Activated CD8-positive, alpha-beta memory T cell treated with anti-CD3 and anti-CD28 coated beads for 36 hours (primary cell): ENCODE measurements around the gene ACER3. TPM values are rescaled to one million over a fixed set of nuclear protein-coding genes. Genes with fewer than 3 reads are reported as not detected.
"Not testable (repeated sequence)": the region's sequence is repeated elsewhere in the genome, so short reads cannot be mapped to it uniquely, and the experiment has no call there.

Experiments used
- CTCF ChIA-PET: fragments of 350-600 bp; sonication (Branson Sonifier 250); formaldehyde crosslinking; loops from one replicate; lab custom pipeline; 2021; ENCODE audit warnings: antibody characterized with exemption; lab: Charles Lee
- POLR2A ChIA-PET: fragments of 350-600 bp; sonication (Branson Sonifier 250); formaldehyde crosslinking; loops from one replicate; lab custom pipeline; 2021; ENCODE audit warnings: antibody characterized with exemption; lab: Charles Lee
- total RNA-seq, 2 experiments: library from RNA; stranded (reverse); gene quantifications; one replicate each; pipeline ENCODE4 v1.2.3, GENCODE V29; 2021

Gene ACER3
- total RNA-seq, 2 experiments from 2014 or later, result 15.3 to 15.5 TPM

GRCh38 chr11:77042111-77042726, 181.5 kb downstream of the ACER3 start:
- POLR2A ChIA-PET, result no interaction called here

GRCh38 chr11:77044356-77044755, 183.6 kb downstream of the ACER3 start:
- ChIA-PET POLR2A (no interaction called here), CTCF (interaction anchor here (0.8 to 2.0 kb wide), 3 partner anchors 21 to 126 kb away, joined by 3 to 13 read pairs (median 3); no protein-coding TSS in a partner anchor)

More at GRCh38 chr11:77042111-77042726, 181.5 kb downstream of the ACER3 start:
- CTCF ChIA-PET, result no interaction called here

GRCh38 chr11:77044886-77045285, 184.2 kb downstream of the ACER3 start:
- ChIA-PET POLR2A (no interaction called here), CTCF (interaction anchor here (0.8 to 2.0 kb wide), 3 partner anchors 21 to 126 kb away, joined by 3 to 13 read pairs (median 3); no protein-coding TSS in a partner anchor)

GRCh38 chr11:77046060-77046501, 185.4 kb downstream of the ACER3 start:
- ChIA-PET CTCF (interaction anchor here (0.7 to 2.0 kb wide), 2 partner anchors 45 to 123 kb away, joined by 3 to 13 read pairs; no protein-coding TSS in a partner anchor), POLR2A (no interaction called here)

- POLR2A ChIA-PET, result interaction anchor here (0.6 kb wide), 1 partner anchor 18 kb away, joined by 3 read pairs; no protein-coding TSS in a partner anchor
These were observed 186.5 kb downstream of the ACER3 start for GRCh38 chr11:77047007-77047927.

GRCh38 chr11:77047928-77048446, 187.3 kb downstream of the ACER3 start:
- POLR2A ChIA-PET, result not testable (repeated sequence)

More at GRCh38 chr11:77047007-77047927, 186.5 kb downstream of the ACER3 start:
- CTCF ChIA-PET, result interaction anchor here (0.6 to 2.8 kb wide), 14 partner anchors 9 to 259 kb away, joined by 3 to 34 read pairs (median 5); partner anchors contain the start of gene CAPN5

GRCh38 chr11:77049026-77049425, 188.3 kb downstream of the ACER3 start:
- POLR2A ChIA-PET, result no interaction called here

More at GRCh38 chr11:77047928-77048446, 187.3 kb downstream of the ACER3 start:
- CTCF ChIA-PET, result interaction anchor here (1.0 to 2.8 kb wide), 11 partner anchors 8 to 79 kb away, joined by 3 to 34 read pairs (median 5); partner anchors contain the start of gene CAPN5

GRCh38 chr11:77051511-77051910, 190.8 kb downstream of the ACER3 start:
- CTCF ChIA-PET, result interaction anchor here (0.8 kb wide), 1 partner anchor 136 kb away, joined by 3 read pairs; no protein-coding TSS in a partner anchor
- POLR2A ChIA-PET, result no interaction called here

More at GRCh38 chr11:77049026-77049425, 188.3 kb downstream of the ACER3 start:
- CTCF ChIA-PET, result interaction anchor here (1.3 to 2.8 kb wide), 3 partner anchors 17 to 53 kb away, joined by 3 to 34 read pairs (median 12); partner anchors contain the start of gene CAPN5

- ChIA-PET POLR2A (no interaction called here), CTCF (interaction anchor here (1.2 kb wide), 1 partner anchor 40 kb away, joined by 3 read pairs; no protein-coding TSS in a partner anchor)
These were observed 191.8 kb downstream of the ACER3 start for GRCh38 chr11:77052518-77052917.

- POLR2A ChIA-PET, result no interaction called here
- CTCF ChIA-PET, result interaction anchor here (1.0 to 2.3 kb wide), 2 partner anchors 12 to 38 kb away, joined by 4 to 8 read pairs; no protein-coding TSS in a partner anchor
These were observed 192.7 kb downstream of the ACER3 start for GRCh38 chr11:77053217-77054015.

- ChIA-PET POLR2A (no interaction called here), CTCF (interaction anchor here (1.0 to 2.3 kb wide), 2 partner anchors 11 to 37 kb away, joined by 4 to 8 read pairs; no protein-coding TSS in a partner anchor)
These were observed 193.4 kb downstream of the ACER3 start for GRCh38 chr11:77054084-77054483.

GRCh38 chr11:77055101-77055561, 194.4 kb downstream of the ACER3 start:
- CTCF ChIA-PET, result interaction anchor here (2.3 kb wide), 1 partner anchor 36 kb away, joined by 8 read pairs; no protein-coding TSS in a partner anchor
- POLR2A ChIA-PET, result no interaction called here

GRCh38 chr11:77055913-77056312, 195.2 kb downstream of the ACER3 start:
- ChIA-PET POLR2A (no interaction called here), CTCF (interaction anchor here (1.1 kb wide), 1 partner anchor 9 kb away, joined by 5 read pairs; no protein-coding TSS in a partner anchor)

GRCh38 chr11:77056814-77057402, 196.2 kb downstream of the ACER3 start:
- ChIA-PET CTCF (interaction anchor here (1.1 kb wide), 1 partner anchor 10 kb away, joined by 5 read pairs; no protein-coding TSS in a partner anchor), POLR2A (no interaction called here)

- CTCF ChIA-PET, result interaction anchor here (1.4 to 1.6 kb wide), 3 partner anchors 11 to 30 kb away, joined by 3 to 4 read pairs (median 3); no protein-coding TSS in a partner anchor
- POLR2A ChIA-PET, result no interaction called here
These were observed 197.3 kb downstream of the ACER3 start for GRCh38 chr11:77057938-77058474.

GRCh38 chr11:77058900-77059299, 198.2 kb downstream of the ACER3 start:
- ChIA-PET POLR2A (no interaction called here), CTCF (interaction anchor here (1.4 to 1.6 kb wide), 3 partner anchors 11 to 29 kb away, joined by 3 to 4 read pairs (median 3); no protein-coding TSS in a partner anchor)

- ChIA-PET CTCF (no interaction called here), POLR2A (no interaction called here)
These were observed 199.1 kb downstream of the ACER3 start for GRCh38 chr11:77059806-77060205.
